Adipocyte (in vitro differentiated cells): ENCODE measurements around the gene POFUT2.

Source experiments
- DNase-seq: peaks from one replicate; pipeline ENCODE4 v3.0.0-alpha.2; 2015; ENCODE audit warnings: low read depth
- H3K27me3 ChIP-seq: replicated peaks from 2 replicates; pipeline ENCODE4 v1.7.0; 2013; ENCODE audit warnings: mild to moderate bottlenecking, low read length, moderate library complexity; ENCODE audit not compliant: control insufficient read depth, insufficient read depth
- H3K36me3 ChIP-seq: 2 replicates; pipeline ENCODE4 v1.7.0; 2013; ENCODE audit warnings: low read length, mild to moderate bottlenecking, moderate library complexity; ENCODE audit not compliant: control insufficient read depth, insufficient read depth, severe bottlenecking
- H3K4me1 ChIP-seq: 2 replicates; pipeline ENCODE4 v1.7.0; 2013; ENCODE audit warnings: mild to moderate bottlenecking, low read length, moderate library complexity; ENCODE audit not compliant: control insufficient read depth, insufficient read depth
- H3K4me3 ChIP-seq: 2 replicates; pipeline ENCODE4 v1.7.0; 2013; ENCODE audit warnings: mild to moderate bottlenecking, low read length, moderate library complexity
- H3K9ac ChIP-seq: 2 replicates; pipeline ENCODE4 v1.7.0; 2013; ENCODE audit warnings: mild to moderate bottlenecking, low read length, moderate library complexity
- H3K9me3 ChIP-seq: 2 replicates; pipeline ENCODE4 v1.7.0; 2013; ENCODE audit warnings: mild to moderate bottlenecking, low read length, moderate library complexity; ENCODE audit not compliant: control insufficient read depth

The POFUT2 gene

DNA sequence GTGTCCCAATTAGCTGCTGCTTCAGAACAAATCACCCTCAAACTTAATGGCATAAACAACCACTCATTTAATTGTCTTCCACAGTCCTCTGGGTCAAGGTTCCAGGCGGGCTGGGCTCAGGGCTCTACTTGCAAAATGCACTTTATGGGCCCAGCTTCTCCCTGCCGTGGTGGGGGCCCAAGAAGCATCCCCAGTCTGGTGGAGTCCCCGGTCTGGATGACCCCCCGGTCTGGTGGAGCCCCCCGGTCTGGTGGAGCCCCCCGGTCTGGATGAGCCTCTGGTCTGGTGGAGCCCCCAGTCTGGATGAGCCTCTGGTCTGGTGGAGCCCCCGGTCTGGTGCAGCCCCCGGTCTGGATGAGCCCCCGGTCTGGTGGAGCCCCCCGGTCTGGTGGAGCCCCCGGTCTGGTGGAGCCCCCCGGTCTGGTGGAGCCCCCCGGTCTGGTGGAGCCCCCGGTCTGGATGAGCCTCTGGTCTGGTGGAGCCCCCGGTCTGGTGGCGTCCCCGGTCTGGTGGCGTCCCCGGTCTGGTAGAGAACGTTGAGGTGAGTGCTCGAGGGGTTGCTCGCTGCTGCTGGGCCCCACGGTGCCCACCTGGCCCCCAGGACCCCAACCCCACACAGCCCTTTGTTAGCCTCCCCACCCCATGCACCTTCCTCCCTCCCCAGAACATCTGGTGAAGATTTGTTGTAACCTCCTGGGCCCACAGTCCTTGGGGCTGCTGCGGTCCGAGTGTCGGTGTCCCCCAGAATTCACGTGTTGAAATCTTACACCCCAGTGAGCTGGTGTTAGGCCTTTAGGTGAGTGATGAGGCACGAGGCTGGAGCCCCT, 33.8 kb downstream of the POFUT2 start:
- Histone ChIP-seq H3K9me3 (peaks cover 4% of the 10 kb centered on the region), H3K4me3 (no peak overlapping the region), H3K27me3 (peaks cover 51% of the 10 kb centered on the region), H3K36me3 (no peaks in the 10 kb centered on the region), H3K4me1 (peaks cover 10% of the 10 kb centered on the region), H3K9ac (no peak overlapping the region)
- no peak for DNase-seq

DNA sequence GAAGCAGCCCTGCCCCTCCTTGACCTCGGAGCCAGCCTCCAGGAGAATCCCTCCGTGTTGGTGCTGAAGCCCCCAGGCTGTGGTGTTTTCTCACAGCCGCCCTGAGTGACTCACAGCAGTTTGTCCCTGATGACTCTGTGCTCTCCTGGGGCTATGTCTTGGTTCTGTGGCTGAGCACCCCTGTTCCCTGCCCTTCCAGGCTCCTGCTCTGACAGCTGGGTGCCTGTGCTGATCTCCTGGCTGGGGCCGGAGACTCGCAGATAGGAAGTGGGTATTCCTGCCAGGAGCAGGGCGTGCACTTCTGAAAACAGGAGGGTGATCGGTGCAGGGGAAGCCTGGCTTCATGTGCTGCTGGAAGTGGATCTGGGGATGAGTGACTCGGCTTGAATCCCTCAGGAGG, 34.5 kb downstream of the POFUT2 start:
- H3K4me3 ChIP-seq: no peak overlapping the region
- peak; percentile 32 for DNase-seq

DNA sequence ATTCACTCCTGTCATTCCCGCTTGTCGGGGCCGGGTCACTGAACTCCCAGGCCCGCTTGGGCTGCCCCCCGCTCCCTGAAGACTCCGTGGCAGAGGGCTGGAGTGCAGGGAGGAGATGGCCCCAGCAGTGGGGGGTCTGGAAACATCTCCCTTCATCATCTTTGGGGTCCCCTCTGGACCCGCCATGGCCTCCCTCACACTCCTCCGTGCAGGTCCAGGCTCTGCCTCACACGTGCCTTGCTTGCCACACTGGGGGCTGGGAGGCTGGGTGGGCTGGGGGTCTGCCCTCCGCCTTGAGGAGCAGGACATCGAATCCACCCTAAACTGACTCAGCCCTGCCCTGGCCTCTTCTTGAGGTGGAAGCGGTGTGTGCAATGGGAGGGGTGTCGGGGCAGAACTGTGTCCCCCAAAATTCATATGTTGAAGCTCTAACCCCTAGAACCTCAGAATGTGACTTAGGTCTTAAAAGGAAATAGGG, 35.2 kb downstream of the POFUT2 start:
- no peak for DNase-seq
- Histone ChIP-seq H3K9me3 (peaks cover 4% of the 10 kb centered on the region), H3K36me3 (no peaks in the 10 kb centered on the region), H3K9ac (no peak overlapping the region), H3K4me3 (no peak overlapping the region), H3K4me1 (peaks cover 16% of the 10 kb centered on the region), H3K27me3 (peaks cover 51% of the 10 kb centered on the region)

More for the DNA sequence above, 34.5 kb downstream of the POFUT2 start:
- Histone ChIP-seq H3K9me3 (peaks cover 4% of the 10 kb centered on the region), H3K4me1 (peaks cover 16% of the 10 kb centered on the region), H3K36me3 (no peaks in the 10 kb centered on the region), H3K27me3 (peaks cover 50% of the 10 kb centered on the region), H3K9ac (no peak overlapping the region)

DNA sequence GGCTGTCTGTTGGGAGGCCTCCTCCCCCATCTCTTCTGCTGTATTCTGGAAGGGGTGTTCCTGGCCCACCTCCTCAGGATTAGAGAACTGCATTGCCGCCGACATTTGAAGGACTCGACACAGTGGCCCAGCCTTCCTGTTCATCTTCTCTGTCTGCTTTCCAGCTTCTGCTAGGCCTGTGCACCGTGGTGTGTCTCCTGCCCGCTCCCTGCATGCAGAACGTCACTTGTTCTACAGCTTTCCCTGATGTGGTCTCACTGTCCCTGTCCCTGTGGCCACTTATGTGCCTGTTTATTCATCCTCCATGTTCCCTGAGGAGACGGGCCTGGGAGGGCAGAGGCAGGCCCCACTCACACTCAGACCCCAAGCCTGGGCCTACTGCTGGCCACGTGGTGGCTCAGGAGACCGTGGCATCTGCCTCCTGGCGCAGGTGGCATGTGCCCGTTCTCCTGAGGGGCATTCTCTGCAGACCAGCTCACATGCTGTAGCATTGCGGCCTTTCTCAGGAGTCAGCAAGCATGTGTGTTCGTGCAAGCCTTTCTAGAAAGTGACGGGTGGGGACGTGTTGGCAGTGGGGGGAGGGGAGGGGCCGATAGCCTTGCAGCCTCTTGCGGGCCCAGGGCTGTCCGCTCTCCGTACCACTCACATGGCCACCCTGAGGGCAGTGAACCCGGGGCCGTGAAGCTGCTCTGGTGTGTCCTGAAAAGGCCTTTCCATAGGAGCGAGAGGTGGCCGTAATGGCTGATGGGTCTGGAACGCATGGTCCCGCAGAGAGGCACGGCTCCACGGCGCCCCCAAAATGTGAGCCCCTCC, 35.9 kb downstream of the POFUT2 start:
- peaks cover 4% of the 10 kb centered on the region for H3K9me3 ChIP-seq
- H3K9ac ChIP-seq: no peak overlapping the region
- peaks cover 50% of the 10 kb centered on the region for H3K27me3 ChIP-seq
- H3K4me3 ChIP-seq: no peak overlapping the region
- H3K36me3 ChIP-seq: no peaks in the 10 kb centered on the region
- H3K4me1 ChIP-seq: peaks cover 16% of the 10 kb centered on the region
- DNase-seq: no peak

DNA sequence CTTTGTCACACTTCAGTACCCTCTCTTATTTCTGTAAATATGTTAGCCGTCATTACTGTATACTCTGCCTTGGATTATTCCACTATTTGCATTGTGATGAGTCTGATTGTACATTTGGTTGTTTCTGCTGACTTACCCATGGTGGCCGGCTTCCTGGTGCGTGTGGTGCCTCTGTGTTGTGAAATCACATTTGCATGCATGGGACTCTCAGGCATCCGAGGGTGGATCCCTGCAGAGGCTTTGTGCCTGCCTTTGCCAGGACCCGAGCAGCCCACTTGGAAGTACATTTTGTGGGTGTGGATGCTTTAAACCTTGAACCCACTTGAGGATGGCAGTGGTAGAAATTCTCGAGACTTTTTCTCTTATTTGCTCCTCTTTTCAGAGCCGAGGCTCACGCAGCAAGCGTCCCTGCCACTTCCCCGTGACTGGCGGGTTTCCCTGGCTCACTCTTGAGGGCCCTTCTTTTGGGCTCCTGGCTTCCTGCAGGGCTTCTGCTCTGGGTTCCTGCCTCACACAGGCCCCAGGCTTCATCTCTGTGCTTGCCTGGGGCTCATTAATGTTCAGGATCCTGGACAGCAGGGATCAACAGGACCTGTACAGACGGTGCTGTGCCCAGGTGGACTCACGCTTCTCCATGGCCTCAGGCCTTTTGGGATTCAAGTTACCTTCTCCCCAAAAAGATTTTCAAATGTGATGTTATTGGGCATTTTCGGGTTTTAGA, 36.6 kb downstream of the POFUT2 start:
- Histone ChIP-seq H3K27me3 (peaks cover 50% of the 10 kb centered on the region), H3K4me3 (no peak overlapping the region), H3K9ac (no peak overlapping the region), H3K9me3 (peaks cover 4% of the 10 kb centered on the region), H3K36me3 (no peaks in the 10 kb centered on the region), H3K4me1 (peaks cover 16% of the 10 kb centered on the region)
- DNase-seq: no peak

DNA sequence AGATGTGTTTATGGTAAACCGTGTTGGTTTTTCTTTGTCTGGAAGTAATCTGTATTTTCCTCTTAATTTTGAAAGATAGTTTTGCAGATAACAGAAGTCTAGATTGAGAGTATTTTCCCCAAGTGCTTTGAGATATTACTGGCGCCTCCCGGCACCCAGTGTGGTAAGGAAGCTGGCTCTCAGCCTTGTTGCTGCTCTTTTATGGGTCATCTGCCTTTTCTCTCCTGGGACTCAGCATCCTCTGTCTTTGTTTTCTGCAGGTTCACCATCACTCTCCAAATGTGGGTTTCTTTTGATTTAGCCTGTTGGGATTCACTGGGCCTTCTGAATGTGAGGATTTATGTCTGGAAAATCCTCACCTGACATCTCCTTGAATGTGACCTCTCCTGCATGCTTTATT, 37.4 kb downstream of the POFUT2 start:
- H3K27me3 ChIP-seq: peaks cover 47% of the 10 kb centered on the region
- peaks cover 16% of the 10 kb centered on the region for H3K4me1 ChIP-seq
- H3K4me3 ChIP-seq: no peak overlapping the region
- peaks cover 4% of the 10 kb centered on the region for H3K9me3 ChIP-seq
- H3K9ac ChIP-seq: no peak overlapping the region
- no peak for DNase-seq
- H3K36me3 ChIP-seq: no peaks in the 10 kb centered on the region

DNA sequence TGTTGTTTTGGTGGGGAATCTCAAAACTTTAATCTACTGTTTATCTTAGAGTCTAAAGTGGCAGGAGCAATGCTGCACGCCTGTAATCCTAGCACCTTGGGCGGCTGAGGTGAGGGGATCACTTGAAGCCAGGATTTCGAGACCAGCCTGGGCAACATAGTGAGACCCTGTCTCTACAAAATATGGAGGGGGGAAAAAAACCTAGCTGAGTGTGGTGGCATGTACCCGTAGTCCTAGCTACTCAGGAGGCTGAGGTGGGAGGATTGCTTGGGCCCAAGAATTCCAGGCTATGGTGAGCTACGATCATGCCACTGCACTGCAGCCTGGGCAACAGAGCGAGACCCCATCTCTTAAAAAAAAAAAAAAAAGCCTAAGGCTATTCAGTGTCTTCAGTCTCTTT, 38.1 kb downstream of the POFUT2 start:
- H3K9ac ChIP-seq: no peak overlapping the region
- H3K27me3 ChIP-seq: peaks cover 42% of the 10 kb centered on the region
- no peak overlapping the region for H3K4me3 ChIP-seq
- no peaks in the 10 kb centered on the region for H3K36me3 ChIP-seq
- H3K4me1 ChIP-seq: peaks cover 16% of the 10 kb centered on the region
- no peak for DNase-seq
- peaks cover 5% of the 10 kb centered on the region for H3K9me3 ChIP-seq

DNA sequence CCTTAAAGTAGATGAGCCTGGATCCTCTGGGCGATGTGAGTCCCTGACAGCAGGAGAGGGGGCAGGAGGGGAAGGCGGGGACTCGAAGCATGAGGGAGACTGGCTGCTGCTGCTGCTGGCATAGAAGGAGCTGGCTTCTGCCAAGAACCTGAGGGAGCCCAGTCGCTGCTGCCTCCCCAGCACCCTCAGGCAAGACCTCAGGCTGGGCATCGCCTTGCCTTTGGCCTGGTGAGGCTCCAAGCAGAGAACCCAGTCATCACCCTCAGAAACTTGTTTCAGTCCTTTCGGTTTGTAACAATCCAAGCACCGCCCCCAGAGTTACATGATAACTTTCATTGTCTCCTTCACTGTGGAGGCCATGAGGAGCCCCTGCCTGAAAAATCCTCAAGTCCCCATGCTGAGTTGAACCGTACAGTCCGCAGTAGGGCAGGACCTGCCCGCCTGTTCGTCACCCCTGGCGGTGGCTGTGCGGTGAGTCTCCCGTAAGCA, 38.8 kb downstream of the POFUT2 start:
- peak overlapping the region; percentile 9 for H3K9ac ChIP-seq
- H3K36me3 ChIP-seq: no peaks in the 10 kb centered on the region
- H3K9me3 ChIP-seq: peaks cover 12% of the 10 kb centered on the region
- peak overlapping the region; percentile 76 for H3K4me3 ChIP-seq
- peak; percentile 16 for DNase-seq
- peaks cover 16% of the 10 kb centered on the region for H3K4me1 ChIP-seq
- peaks cover 44% of the 10 kb centered on the region for H3K27me3 ChIP-seq

DNA sequence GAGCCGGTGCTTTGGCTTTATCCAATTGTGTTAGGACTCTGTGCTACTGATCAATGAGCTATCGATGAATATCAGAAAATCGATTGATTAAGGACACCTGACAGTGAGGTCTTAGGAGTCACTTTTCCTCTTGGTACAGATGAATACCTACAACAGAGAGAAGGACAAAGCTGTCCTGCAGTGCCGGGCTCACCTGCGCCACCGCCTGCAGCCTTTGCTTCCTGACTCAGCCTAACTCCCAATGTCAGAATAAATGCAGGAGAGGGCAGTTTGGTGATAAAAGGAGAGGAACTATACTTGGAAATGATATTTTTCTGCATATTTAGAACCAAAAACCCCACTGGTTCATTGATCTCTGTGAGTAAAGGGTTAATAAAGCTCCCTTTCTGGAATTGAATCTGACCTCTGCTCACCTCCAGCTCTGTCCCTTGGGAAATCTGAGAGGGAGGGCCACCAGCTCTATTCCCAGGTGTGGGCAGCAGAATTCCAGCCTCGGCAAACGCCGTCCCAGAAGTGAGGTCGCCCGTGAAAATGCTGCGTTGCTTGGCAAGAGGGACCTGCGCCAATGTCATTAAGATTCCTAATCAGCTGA, 39.3 kb downstream of the POFUT2 start:
- Histone ChIP-seq H3K9ac (peak overlapping the region; percentile 9), H3K9me3 (peaks cover 17% of the 10 kb centered on the region), H3K36me3 (no peaks in the 10 kb centered on the region), H3K4me1 (peaks cover 14% of the 10 kb centered on the region), H3K4me3 (peak overlapping the region; percentile 76), H3K27me3 (peaks cover 44% of the 10 kb centered on the region)
- DNase-seq: no peak

DNA sequence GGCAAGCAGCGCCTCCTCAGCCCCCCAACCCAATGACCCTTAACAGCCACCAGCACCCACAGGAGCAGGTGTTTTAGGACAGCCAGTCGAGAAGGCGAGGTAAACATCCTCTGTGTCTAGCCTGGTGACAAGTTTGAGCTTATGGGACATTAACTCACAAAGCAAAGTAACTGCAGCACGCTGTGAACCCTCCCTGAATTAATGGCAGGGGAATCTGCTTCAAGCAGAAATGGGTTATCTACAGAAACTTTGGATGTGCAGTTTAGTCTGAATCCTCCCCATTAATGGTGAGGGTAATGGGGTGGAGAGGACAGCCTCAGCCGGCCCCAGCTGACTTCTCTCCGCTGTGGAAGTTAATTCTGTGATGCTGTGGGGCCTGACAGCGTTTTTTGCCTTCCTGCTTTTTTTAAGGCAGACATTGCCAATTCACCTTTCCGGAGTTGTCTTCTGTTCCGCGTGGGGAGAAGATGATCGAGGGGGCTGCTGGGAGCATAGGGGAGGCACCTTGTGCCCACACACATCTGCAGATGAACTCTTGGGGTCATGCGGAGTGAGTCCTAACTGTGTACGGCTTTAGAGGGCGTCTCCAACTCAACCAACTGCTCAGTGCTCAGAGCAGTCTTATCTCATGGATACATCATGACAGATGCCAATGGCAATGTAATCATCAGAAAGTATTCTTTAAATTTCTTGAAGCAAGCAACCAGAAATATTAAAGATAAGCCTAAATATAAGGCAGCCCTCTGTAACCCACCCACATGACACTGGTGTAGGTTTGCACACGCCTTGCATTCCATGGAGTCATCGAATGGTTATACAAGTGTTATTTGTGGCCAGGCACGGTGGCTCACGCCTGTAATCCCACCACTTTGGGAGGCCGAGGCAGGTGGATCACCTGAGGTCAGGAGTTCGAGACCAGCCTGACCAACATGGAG, 41.0 kb downstream of the POFUT2 start:
- Histone ChIP-seq H3K4me3 (no peak overlapping the region), H3K9me3 (peaks cover 28% of the 10 kb centered on the region), H3K27me3 (peaks cover 36% of the 10 kb centered on the region), H3K4me1 (peaks cover 12% of the 10 kb centered on the region), H3K9ac (no peak overlapping the region), H3K36me3 (no peaks in the 10 kb centered on the region)
- DNase-seq: no peak
